ENCODE data around the gene GAK. TPM values are rescaled to one million over a fixed set of nuclear protein-coding genes. Genes with fewer than 3 reads are reported as not detected.

The GAK gene
- polyA plus RNA-seq, 1 of the 3 experiments (the other 2 are of a cell fraction), result 35.9 TPM

GRCh38 chr4:881709-882108 is 50.4 kb downstream of the GAK start:
- H3K36me3 ChIP-seq (replicated peaks in 1 of 2; ENCODE audit: control insufficient read depth in 1 of 2, insufficient read depth in 2 of 2, low read length in 1 of 2), result peaks cover 5 to 60% of the 10 kb centered on the region in 2 experiments
- POLR2A ChIA-PET, result no interaction called here

GRCh38 chr4:880684-881405 is 51.3 kb downstream of the GAK start:
- no peak for DNase-seq
- no peak overlapping the region for H2AFZ ChIP-seq (ENCODE audit: low read depth)
- H3K79me2 ChIP-seq (ENCODE audit: insufficient read depth), result no peaks in the 10 kb centered on the region
- 90% methylated on average over 13 of the region's 17 CpGs for WGBS (ENCODE audit: low lambda C conversion rate)
- H3K9me2 ChIP-seq, result no peaks in the 10 kb centered on the region
- H4K20me1 ChIP-seq (ENCODE audit: insufficient read depth), result no peaks in the 10 kb centered on the region
- CTCF ChIA-PET, result interaction anchor here (1.6 kb wide), 1 partner anchor 139 kb away, joined by 7 read pairs; no protein-coding TSS in a partner anchor
- H3K27ac ChIP-seq (ENCODE audit: low read depth in 2 of 2, low read length in 1 of 2), result no peak overlapping the region
- H3K9me3 ChIP-seq, result no peaks in the 10 kb centered on the region
- no peaks in the 10 kb centered on the region for H3K27me3 ChIP-seq (ENCODE audit: insufficient read depth)
- TF ChIP-seq TCF12 (IDR thresholded peaks at IDR 0.05) (no peak), POLR2AphosphoS5 (IDR thresholded peaks at IDR 0.05; ENCODE audit: low read depth, low read length) (no peak), MAX (IDR thresholded peaks at IDR 0.05; ENCODE audit: low read depth) (no peak), RCOR1 (IDR thresholded peaks at IDR 0.05; ENCODE audit: low read length) (no peak), GABPA (IDR thresholded peaks at IDR 0.05; ENCODE audit: low read depth) (no peak), MEF2A (IDR thresholded peaks at IDR 0.05; ENCODE audit: borderline replicate concordance, low read depth) (no peak), IRF3 (IDR thresholded peaks at IDR 0.05; ENCODE audit: low read depth, low read length) (no peak), SMC3 (IDR thresholded peaks at IDR 0.05; ENCODE audit: low read depth, low read length) (no peak), SIN3A (IDR thresholded peaks at IDR 0.05; ENCODE audit: borderline replicate concordance, low read depth, low read length) (no peak), NFIC (IDR thresholded peaks at IDR 0.05; ENCODE audit: borderline replicate concordance) (no peak), FOXJ3 (CRISPR knock-in tag; IDR thresholded peaks at IDR 0.05) (no peak)
- TF ChIP-seq, protein P1, sequence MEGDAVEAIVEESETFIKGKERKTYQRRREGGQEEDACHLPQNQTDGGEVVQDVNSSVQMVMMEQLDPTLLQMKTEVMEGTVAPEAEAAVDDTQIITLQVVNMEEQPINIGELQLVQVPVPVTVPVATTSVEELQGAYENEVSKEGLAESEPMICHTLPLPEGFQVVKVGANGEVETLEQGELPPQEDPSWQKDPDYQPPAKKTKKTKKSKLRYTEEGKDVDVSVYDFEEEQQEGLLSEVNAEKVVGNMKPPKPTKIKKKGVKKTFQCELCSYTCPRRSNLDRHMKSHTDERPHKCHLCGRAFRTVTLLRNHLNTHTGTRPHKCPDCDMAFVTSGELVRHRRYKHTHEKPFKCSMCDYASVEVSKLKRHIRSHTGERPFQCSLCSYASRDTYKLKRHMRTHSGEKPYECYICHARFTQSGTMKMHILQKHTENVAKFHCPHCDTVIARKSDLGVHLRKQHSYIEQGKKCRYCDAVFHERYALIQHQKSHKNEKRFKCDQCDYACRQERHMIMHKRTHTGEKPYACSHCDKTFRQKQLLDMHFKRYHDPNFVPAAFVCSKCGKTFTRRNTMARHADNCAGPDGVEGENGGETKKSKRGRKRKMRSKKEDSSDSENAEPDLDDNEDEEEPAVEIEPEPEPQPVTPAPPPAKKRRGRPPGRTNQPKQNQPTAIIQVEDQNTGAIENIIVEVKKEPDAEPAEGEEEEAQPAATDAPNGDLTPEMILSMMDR (IDR thresholded peaks at IDR 0.05), result no peak
- TF ChIP-seq, protein P2, sequence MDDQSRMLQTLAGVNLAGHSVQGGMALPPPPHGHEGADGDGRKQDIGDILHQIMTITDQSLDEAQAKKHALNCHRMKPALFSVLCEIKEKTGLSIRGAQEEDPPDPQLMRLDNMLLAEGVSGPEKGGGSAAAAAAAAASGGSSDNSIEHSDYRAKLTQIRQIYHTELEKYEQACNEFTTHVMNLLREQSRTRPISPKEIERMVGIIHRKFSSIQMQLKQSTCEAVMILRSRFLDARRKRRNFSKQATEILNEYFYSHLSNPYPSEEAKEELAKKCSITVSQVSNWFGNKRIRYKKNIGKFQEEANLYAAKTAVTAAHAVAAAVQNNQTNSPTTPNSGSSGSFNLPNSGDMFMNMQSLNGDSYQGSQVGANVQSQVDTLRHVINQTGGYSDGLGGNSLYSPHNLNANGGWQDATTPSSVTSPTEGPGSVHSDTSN (IDR thresholded peaks at IDR 0.05), result no peak
- no peak overlapping the region for H3K4me3 ChIP-seq (ENCODE audit: low read depth in 2 of 2, low read length in 1 of 2)
- no peaks in the 10 kb centered on the region for H3F3A ChIP-seq (replicated peaks; ENCODE audit: insufficient read depth)
- POLR2A ChIA-PET, result no interaction called here
- H3K4me2 ChIP-seq, result no peak overlapping the region
- peaks cover 5 to 66% of the 10 kb centered on the region in 2 experiments for H3K36me3 ChIP-seq (replicated peaks in 1 of 2; ENCODE audit: control insufficient read depth in 1 of 2, insufficient read depth in 2 of 2, low read length in 1 of 2)
- no peaks in the 10 kb centered on the region for H3K4me1 ChIP-seq (ENCODE audit: control insufficient read depth in 1 of 2, insufficient read depth in 2 of 2, low read depth in 1 of 2, low read length in 1 of 2)
- H3K9ac ChIP-seq, result no peak overlapping the region

More at GRCh38 chr4:881709-882108, 50.4 kb downstream of the GAK start:
- Histone ChIP-seq H3F3A (replicated peaks; ENCODE audit: insufficient read depth) (no peaks in the 10 kb centered on the region), H3K4me2 (no peak overlapping the region), H3K4me3 (ENCODE audit: low read depth in 2 of 2, low read length in 1 of 2) (no peak overlapping the region), H3K27ac (ENCODE audit: low read depth in 2 of 2, low read length in 1 of 2) (no peak overlapping the region), H3K9ac (no peak overlapping the region), H3K27me3 (ENCODE audit: insufficient read depth) (no peaks in the 10 kb centered on the region), H3K4me1 (ENCODE audit: control insufficient read depth in 1 of 2, insufficient read depth in 2 of 2, low read depth in 1 of 2, low read length in 1 of 2) (no peaks in the 10 kb centered on the region), H2AFZ (ENCODE audit: low read depth) (no peak overlapping the region), H3K79me2 (ENCODE audit: insufficient read depth) (no peaks in the 10 kb centered on the region), H4K20me1 (ENCODE audit: insufficient read depth) (no peaks in the 10 kb centered on the region), H3K9me3 (no peaks in the 10 kb centered on the region), H3K9me2 (no peaks in the 10 kb centered on the region)
- DNase-seq, result no peak
- CTCF ChIA-PET, result no interaction called here
- TF ChIP-seq MXI1 (IDR thresholded peaks at IDR 0.05; ENCODE audit: low read depth, low read length), result no peak
- TF ChIP-seq ELF1 (IDR thresholded peaks at IDR 0.05), result no peak
- TF ChIP-seq FOSL2 (IDR thresholded peaks at IDR 0.05; ENCODE audit: borderline replicate concordance, low read depth), result no peak
- TF ChIP-seq, protein P1 (IDR thresholded peaks at IDR 0.05), result no peak
- TF ChIP-seq RXRA (IDR thresholded peaks at IDR 0.05; ENCODE audit: borderline replicate concordance, low read depth), result no peak
- TF ChIP-seq RCOR1 (IDR thresholded peaks at IDR 0.05; ENCODE audit: low read length), result no peak
- TF ChIP-seq JUND (IDR thresholded peaks at IDR 0.05), result no peak
- no peak for TF ChIP-seq RFX5 (IDR thresholded peaks at IDR 0.05; ENCODE audit: low read length)
- no peak for TF ChIP-seq GATA2 (CRISPR knock-in tag; IDR thresholded peaks at IDR 0.05)
- 100% methylated on average over 7 of the region's 34 CpGs for WGBS (ENCODE audit: low lambda C conversion rate)

Data from SK-N-SH (cell line).